ENCODE results near the gene SPA17. TPM values are rescaled to one million over a fixed set of nuclear protein-coding genes. Genes with fewer than 3 reads are reported as not detected.

Gene SPA17
- polyA plus RNA-seq, 6 donors from 2014 or later = 0.70 to 3.1 (median 1.7) TPM

GRCh38 chr11:124644426-124645280 lies 29.1 kb upstream of the SPA17 start:
- Mint-ChIP-seq H3K4me3 (peak overlapping the region in 1 of 8 donors; percentile 75), H3K9me3 (no peaks in the 10 kb centered on the region), H3K36me3 (no peaks in the 10 kb centered on the region)

DNA sequence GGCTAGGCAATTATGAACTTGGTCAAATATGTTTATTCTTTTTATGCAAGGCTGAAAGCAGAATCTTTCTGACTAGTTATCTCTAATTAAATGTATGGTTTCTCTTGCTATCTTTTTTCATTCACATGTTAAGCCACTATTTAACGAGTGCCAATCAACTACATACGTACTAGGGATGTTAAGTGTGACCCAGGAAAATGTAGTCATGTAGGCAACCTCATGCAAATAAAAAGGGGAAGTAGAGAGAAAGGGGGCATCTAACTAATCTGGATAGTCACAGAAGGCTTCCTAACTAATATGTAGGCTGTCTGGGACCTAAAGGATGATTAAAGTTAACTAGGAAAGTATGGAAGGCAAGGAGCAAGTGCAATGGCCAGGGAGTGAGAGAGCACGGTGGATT lies 27.6 kb upstream of the SPA17 start:
- DNase-seq (peak; percentile 26), ATAC-seq (ENCODE audit: low read depth in 2 of 2) (peak; percentile 91 to 95)
- H3K36me3 Mint-ChIP-seq = no peaks in the 10 kb centered on the region
- no peaks in the 10 kb centered on the region for H3K27me3 Mint-ChIP-seq
- peaks cover 13 to 19% (median 19%) of the 10 kb centered on the region in 3 donors for H3K4me1 Mint-ChIP-seq
- no peak overlapping the region for H3K4me3 Mint-ChIP-seq
- H3K9me3 Mint-ChIP-seq = no peaks in the 10 kb centered on the region
- peak overlapping the region in 4 of 6 donors; percentile 4 to 53 (median 18) for H3K27ac Mint-ChIP-seq

More at GRCh38 chr11:124644426-124645280, 29.1 kb upstream of the SPA17 start:
- Mint-ChIP-seq H3K27ac (peak overlapping the region in 3 of 6 donors; percentile 13 to 33 (median 18)), H3K4me1 (peaks cover 13 to 19% (median 19%) of the 10 kb centered on the region in 3 donors), H3K27me3 (no peaks in the 10 kb centered on the region)
- ATAC-seq (ENCODE audit: low read depth in 2 of 2) (peak; percentile 43 to 48), DNase-seq (peak; percentile 35)

DNA sequence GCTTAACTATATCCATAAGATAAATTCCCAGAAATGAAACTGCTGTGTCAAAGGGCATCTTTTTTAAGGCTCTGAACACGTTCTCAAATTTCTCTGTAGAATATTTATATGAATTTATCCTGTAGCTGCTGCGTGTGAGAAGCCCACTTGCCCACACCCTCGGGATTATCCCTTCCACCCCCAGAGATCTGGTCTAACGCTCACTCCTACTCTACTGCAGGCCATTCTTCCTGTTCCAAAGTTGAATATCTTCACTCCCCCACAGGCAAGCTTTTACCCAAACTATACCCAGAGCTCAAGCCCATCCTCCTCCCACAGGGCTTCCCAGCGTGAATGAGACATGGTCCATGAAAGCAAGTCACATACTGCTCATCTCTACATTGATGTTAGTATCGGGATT lies 25.1 kb upstream of the SPA17 start:
- no peak for DNase-seq
- ATAC-seq (ENCODE audit: low read depth in 2 of 2) = no peak
- Mint-ChIP-seq H3K4me3 (peak overlapping the region in 1 of 8 donors; percentile 7), H3K4me1 (peaks cover 10 to 19% (median 19%) of the 10 kb centered on the region in 3 donors), H3K27ac (peak overlapping the region in 1 of 6 donors; percentile 16), H3K27me3 (no peaks in the 10 kb centered on the region), H3K36me3 (peaks cover 10 to 17% of the 10 kb centered on the region in 2 donors), H3K9me3 (no peaks in the 10 kb centered on the region)

- Mint-ChIP-seq H3K9me3 (no peaks in the 10 kb centered on the region), H3K27me3 (no peaks in the 10 kb centered on the region), H3K27ac (no peak overlapping the region), H3K4me3 (no peak overlapping the region), H3K4me1 (no peaks in the 10 kb centered on the region), H3K36me3 (peaks cover 17 to 21% of the 10 kb centered on the region in 2 donors)
- DNase-seq = no peak
- no peak for ATAC-seq (ENCODE audit: low read depth in 2 of 2)
Measured at GRCh38 chr11:124656774-124657630, 16.7 kb upstream of the SPA17 start.

GRCh38 chr11:124657904-124658303 lies 15.8 kb upstream of the SPA17 start:
- Mint-ChIP-seq H3K27me3 (no peaks in the 10 kb centered on the region), H3K27ac (peak overlapping the region in 1 of 6 donors; percentile 22), H3K9me3 (no peaks in the 10 kb centered on the region), H3K4me1 (no peaks in the 10 kb centered on the region), H3K36me3 (peaks cover 14 to 17% of the 10 kb centered on the region in 2 donors), H3K4me3 (no peak overlapping the region)
- no peak for DNase-seq
- ATAC-seq (ENCODE audit: low read depth in 2 of 2) = no peak

DNA sequence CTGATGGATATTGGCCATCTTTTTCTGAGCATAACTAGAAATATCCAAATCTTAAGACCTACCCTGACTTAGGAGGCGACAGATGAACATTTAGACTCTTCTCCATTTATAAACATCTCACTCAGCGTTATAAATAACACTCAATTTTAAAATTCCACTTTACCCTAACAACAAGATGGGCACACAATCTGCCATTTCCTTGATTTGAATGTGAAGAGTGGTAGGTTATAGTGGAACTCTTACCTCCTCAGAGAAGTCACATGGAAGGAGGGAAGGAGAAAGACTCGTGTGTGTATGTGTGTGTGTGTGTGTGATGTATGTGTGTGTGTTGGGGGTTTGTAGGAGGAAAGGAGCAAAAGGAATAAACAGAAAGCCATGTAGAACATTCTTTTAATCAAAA lies 15.2 kb upstream of the SPA17 start:
- H3K27ac Mint-ChIP-seq = peak overlapping the region in 1 of 6 donors; percentile 73
- no peaks in the 10 kb centered on the region for H3K9me3 Mint-ChIP-seq
- H3K4me1 Mint-ChIP-seq = no peaks in the 10 kb centered on the region
- H3K27me3 Mint-ChIP-seq = no peaks in the 10 kb centered on the region
- H3K4me3 Mint-ChIP-seq = no peak overlapping the region
- no peak for DNase-seq
- ATAC-seq (ENCODE audit: low read depth in 2 of 2) = no peak
- H3K36me3 Mint-ChIP-seq = peaks cover 8 to 11% of the 10 kb centered on the region in 2 donors

GRCh38 chr11:124658986-124659385 lies 14.7 kb upstream of the SPA17 start:
- no peak overlapping the region for H3K4me3 Mint-ChIP-seq
- H3K4me1 Mint-ChIP-seq = no peaks in the 10 kb centered on the region
- ATAC-seq (ENCODE audit: low read depth in 2 of 2) (no peak), DNase-seq (no peak)
- H3K36me3 Mint-ChIP-seq = peaks cover 7 to 10% of the 10 kb centered on the region in 2 donors
- H3K27me3 Mint-ChIP-seq = no peaks in the 10 kb centered on the region
- no peak overlapping the region for H3K27ac Mint-ChIP-seq
- H3K9me3 Mint-ChIP-seq = no peaks in the 10 kb centered on the region

GRCh38 chr11:124661553-124661952 lies 12.2 kb upstream of the SPA17 start:
- H3K27me3 Mint-ChIP-seq = no peaks in the 10 kb centered on the region
- H3K36me3 Mint-ChIP-seq = peaks cover 7 to 15% of the 10 kb centered on the region in 2 donors
- no peaks in the 10 kb centered on the region for H3K4me1 Mint-ChIP-seq
- DNase-seq (no peak), ATAC-seq (ENCODE audit: low read depth in 2 of 2) (no peak)
- H3K27ac Mint-ChIP-seq = peak overlapping the region in 1 of 6 donors; percentile 62
- no peak overlapping the region for H3K4me3 Mint-ChIP-seq
- H3K9me3 Mint-ChIP-seq = no peaks in the 10 kb centered on the region

DNA sequence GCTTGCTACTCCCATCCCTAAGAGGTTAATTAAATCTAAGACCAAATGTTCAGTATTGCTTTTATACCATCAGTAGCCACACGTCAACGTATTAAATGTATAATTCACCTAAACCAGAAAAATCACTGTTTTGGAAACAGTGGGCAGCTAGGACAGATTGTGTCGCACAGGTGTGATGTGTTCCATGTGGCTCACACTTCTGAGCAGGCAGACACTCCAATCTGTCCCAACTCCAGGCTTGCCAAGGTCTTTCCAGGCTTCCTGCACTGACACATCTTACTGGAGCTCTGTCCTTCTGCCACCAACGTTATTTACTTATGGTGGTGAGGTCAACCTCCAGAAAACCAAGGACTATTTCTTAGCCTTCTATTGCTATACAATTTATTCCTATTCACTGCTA lies 11.6 kb upstream of the SPA17 start:
- ATAC-seq (ENCODE audit: low read depth in 2 of 2) (no peak), DNase-seq (no peak)
- Mint-ChIP-seq H3K27ac (peak overlapping the region in 1 of 6 donors; percentile 62), H3K36me3 (peaks cover 7 to 15% of the 10 kb centered on the region in 2 donors), H3K27me3 (no peaks in the 10 kb centered on the region), H3K9me3 (no peaks in the 10 kb centered on the region), H3K4me3 (no peak overlapping the region), H3K4me1 (no peaks in the 10 kb centered on the region)

DNA sequence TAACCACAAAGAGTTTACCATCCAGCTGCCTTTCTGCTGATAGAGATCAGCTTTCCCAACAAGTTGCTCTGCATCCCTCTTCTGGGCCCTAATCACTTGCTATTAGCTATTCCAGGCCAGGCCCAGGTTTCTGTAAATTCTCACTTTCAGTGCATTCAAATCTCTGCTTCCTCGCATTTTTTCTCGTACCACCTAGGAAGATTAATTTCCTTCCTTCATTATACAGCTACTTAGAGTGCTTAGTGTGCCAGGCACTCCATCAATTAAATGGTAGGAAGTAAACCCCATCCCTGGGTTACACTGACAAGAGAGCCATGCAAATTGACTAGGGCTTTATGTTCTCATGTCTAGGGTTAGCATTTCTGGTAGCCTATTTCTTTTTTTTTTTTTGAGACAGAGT lies 9.8 kb upstream of the SPA17 start:
- Mint-ChIP-seq H3K36me3 (peaks cover 6 to 7% of the 10 kb centered on the region in 2 donors), H3K9me3 (no peaks in the 10 kb centered on the region), H3K4me1 (no peaks in the 10 kb centered on the region), H3K27ac (no peak overlapping the region), H3K4me3 (no peak overlapping the region), H3K27me3 (no peaks in the 10 kb centered on the region)
- DNase-seq (no peak), ATAC-seq (ENCODE audit: low read depth in 2 of 2) (no peak)

GRCh38 chr11:124667601-124668000 lies 6.1 kb upstream of the SPA17 start:
- ATAC-seq (ENCODE audit: low read depth in 2 of 2) = no peak
- Mint-ChIP-seq H3K4me3 (no peak overlapping the region), H3K9me3 (no peaks in the 10 kb centered on the region), H3K36me3 (peaks cover 0 to 6% of the 10 kb centered on the region in 2 donors), H3K4me1 (peaks cover 0 to 14% (median 10%) of the 10 kb centered on the region in 3 donors), H3K27ac (no peak overlapping the region), H3K27me3 (no peaks in the 10 kb centered on the region)
- DNase-seq = no peak

DNA sequence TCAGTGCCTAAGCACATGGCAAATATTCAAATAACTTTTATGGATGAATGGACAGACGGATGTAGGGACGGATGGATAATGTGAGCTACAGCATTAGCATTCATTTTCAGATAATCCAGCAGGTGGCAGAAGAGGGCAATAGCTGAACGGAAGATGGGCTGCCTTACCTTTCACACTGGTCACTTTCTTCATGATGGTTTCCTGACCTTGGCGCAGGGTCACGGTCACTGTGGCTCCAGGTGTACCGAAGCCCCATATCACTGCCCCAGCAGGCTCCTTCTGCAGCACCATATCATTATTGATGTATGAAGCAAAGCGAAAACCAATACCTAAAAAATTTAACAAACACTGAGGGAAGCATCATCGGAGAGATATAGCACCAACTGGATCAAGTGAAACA lies 4.5 kb upstream of the SPA17 start:
- ATAC-seq (ENCODE audit: low read depth in 2 of 2) (no peak), DNase-seq (peak; percentile 53)
- Mint-ChIP-seq H3K9me3 (peaks cover 0 to 1% (median 0%) of the 10 kb centered on the region in 7 donors), H3K36me3 (peaks cover 0 to 6% of the 10 kb centered on the region in 2 donors), H3K4me1 (peaks cover 5 to 23% (median 20%) of the 10 kb centered on the region in 3 donors), H3K27me3 (no peaks in the 10 kb centered on the region), H3K4me3 (no peak overlapping the region), H3K27ac (no peak overlapping the region)

GRCh38 chr11:124670732-124671131 lies 3.0 kb upstream of the SPA17 start:
- Mint-ChIP-seq H3K27me3 (no peaks in the 10 kb centered on the region), H3K36me3 (no peaks in the 10 kb centered on the region), H3K9me3 (peaks cover 0 to 1% (median 0%) of the 10 kb centered on the region in 7 donors), H3K4me3 (peak overlapping the region in 7 of 8 donors; percentile 9 to 93 (median 65)), H3K4me1 (peaks cover 9 to 24% (median 23%) of the 10 kb centered on the region in 3 donors), H3K27ac (peak overlapping the region in 5 of 6 donors; percentile 80 to 87 (median 85))
- DNase-seq = peak; percentile 54
- peak; percentile 24 to 47 for ATAC-seq (ENCODE audit: low read depth in 2 of 2)

Measured in naive B cell (primary cell).